NCI-H2227 (cell line): ENCODE data around the gene CD81.

Experiments
- DNase-seq: peaks from one replicate; lab custom pipeline; 2025; ENCODE audit not compliant: unreplicated experiment; lab: John Stamatoyannopoulos, UW

CD81 gene

DNA sequence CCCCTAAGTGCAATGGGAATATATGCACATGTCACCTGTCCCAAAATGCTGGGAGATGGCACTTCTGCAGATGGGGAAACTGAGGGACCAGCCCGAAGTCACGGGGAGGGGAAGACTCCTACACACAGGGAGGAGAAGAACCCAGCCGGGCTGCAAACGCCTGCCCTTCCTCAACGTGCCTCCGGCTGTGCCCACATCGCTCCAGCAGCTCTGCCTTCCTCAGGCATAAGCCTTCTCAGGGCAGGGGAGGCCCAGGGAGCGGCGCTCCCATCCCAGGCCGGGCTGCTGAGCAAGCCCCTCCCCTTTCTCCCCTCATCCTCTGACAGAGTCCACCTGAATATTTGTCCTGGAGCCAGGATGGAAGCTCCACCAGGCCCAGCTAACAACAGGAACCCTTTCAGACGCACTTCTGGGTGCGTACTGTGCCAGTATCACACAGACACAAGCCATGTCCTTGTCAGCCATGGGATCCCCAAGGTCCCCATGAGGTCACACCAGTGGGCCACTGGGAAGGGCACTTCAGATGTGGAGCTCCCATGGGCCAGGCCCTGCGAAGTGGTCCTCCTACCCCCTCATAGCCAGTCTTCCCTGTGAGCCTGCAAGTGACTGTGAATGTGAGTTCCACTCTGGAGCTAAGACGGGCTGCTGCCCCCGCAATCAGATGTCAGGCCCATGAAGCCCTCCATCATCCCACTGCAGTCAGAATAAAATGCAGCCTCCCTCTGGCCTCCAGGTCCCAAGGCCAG, 2.5 kb upstream of the CD81 start:
- DNase-seq, result no peak

- no peak for DNase-seq
These were observed 1.7 kb upstream of the CD81 start for GRCh38 chr11:2375341-2375853.

- DNase-seq, result no peak
These were observed 1.1 kb upstream of the CD81 start for GRCh38 chr11:2375964-2376551.

DNA sequence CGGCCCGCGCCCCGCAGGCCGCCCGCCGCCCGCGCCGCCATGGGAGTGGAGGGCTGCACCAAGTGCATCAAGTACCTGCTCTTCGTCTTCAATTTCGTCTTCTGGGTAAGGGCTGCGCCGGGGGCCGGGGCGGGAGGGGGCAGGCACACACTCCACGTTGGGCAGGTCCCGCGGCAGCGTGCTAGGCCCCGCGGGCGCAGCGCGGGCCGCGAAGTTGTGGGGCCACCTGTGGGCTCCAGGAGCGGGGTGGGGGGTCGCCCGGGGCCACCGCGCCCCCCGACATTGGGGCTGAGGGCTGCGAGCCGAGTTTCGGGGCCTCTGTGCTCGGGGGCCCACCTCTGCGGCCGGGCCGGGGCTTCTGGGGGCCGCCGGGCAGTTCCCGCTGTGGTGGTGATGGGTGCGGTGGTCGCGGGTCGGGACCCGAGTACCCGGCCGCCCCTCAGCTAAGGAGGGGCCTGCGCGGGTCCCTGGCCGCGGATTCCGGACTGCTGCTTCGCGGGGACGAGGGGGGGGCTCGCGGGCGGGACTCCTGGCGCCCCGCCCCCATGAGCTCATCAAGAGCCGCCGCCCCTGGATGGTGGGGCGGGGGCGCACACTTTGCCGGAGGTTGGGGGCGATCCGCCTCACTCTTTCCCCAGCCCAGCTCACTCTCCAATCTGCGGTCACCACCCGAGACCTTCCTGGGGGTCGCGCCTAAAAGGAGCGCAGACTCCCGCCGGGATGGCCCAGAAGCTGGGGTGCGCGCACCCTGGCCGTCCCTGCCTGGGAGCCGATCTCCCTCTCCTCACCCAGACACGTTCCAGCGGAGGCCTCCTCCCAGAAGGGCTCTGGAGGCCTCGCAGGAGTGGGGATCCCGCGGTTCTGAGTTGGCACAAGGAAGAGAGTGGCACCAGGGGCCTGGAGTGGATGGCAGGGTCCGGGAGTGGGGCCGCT, 667 bp downstream of the CD81 start:
- peak; percentile 87 for DNase-seq

GRCh38 chr11:2378527-2379210, 1.6 kb downstream of the CD81 start:
- no peak for DNase-seq

GRCh38 chr11:2379466-2380174, 2.5 kb downstream of the CD81 start:
- no peak for DNase-seq

DNA sequence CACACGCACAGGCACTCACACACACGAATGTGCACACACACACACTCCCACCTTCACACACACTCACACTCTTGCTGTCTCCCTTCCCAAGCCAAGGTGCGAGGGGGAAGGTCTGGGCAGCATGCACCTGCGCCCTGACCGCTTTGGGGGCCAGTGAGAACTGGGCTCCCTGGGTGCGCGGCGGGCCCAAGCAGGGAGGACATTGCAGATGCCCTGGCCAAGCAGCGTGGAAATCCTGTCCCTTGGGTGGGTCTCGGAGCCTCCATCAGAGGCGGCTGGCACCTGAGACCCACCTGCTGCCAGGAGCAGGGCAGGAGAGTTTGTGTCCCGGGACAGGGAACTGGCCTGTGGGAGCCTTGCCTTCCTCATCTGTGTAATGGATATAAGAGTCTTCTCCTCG, 3.3 kb downstream of the CD81 start:
- no peak for DNase-seq

- DNase-seq, result no peak
These were observed 3.8 kb downstream of the CD81 start for GRCh38 chr11:2380807-2381350.

GRCh38 chr11:2381494-2382128, 4.5 kb downstream of the CD81 start:
- no peak for DNase-seq

GRCh38 chr11:2382129-2382517, 5.0 kb downstream of the CD81 start:
- DNase-seq, result no peak

GRCh38 chr11:2382936-2383851, 6.1 kb downstream of the CD81 start:
- no peak for DNase-seq

DNA sequence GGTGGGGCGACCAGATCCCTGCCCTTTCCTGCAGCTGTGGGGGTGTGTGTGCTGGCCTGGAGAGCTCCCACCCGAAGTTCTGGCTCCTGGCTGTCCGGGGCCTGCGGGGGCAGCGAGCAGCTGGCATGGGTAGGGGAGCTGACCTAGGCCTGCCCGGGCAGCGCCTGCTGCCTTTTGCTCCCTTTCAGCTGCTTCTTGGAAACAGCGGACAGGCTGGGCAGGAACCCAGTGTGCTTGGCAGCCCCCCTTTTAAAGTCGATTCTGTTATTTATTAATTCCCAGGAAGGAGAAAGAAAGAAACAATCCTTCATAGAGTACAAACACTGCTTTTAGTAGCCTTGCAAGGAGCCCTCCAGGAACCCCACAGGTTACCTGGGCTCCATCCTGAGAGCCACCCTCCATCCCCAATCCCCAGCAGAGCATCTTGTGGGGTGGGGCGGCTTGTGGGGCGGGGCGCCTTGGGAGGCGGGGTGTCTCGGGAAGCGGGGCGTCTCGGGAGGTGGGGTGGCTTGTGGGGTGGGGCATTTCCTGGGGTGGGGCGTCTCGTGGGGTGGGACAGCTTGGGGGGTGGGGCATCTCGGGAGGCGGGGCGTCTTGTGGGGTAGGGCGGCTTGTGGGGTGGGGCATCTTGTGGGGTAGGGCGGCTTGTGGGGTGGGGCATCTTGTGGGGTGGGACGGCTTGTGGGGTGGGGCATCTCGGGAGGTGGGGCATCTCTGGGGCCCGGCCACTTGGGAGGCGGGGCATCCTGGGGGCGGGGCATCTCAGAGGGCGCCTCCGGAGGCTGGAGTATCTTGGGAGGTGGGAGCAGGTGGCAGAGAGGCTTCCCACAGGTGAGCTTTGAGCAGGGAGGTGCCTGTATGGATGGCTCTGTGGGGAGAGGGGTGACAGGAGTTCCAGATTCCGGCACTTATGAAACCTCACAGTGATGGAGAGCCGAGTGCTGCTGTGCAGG, 7.0 kb downstream of the CD81 start:
- DNase-seq, result no peak

DNA sequence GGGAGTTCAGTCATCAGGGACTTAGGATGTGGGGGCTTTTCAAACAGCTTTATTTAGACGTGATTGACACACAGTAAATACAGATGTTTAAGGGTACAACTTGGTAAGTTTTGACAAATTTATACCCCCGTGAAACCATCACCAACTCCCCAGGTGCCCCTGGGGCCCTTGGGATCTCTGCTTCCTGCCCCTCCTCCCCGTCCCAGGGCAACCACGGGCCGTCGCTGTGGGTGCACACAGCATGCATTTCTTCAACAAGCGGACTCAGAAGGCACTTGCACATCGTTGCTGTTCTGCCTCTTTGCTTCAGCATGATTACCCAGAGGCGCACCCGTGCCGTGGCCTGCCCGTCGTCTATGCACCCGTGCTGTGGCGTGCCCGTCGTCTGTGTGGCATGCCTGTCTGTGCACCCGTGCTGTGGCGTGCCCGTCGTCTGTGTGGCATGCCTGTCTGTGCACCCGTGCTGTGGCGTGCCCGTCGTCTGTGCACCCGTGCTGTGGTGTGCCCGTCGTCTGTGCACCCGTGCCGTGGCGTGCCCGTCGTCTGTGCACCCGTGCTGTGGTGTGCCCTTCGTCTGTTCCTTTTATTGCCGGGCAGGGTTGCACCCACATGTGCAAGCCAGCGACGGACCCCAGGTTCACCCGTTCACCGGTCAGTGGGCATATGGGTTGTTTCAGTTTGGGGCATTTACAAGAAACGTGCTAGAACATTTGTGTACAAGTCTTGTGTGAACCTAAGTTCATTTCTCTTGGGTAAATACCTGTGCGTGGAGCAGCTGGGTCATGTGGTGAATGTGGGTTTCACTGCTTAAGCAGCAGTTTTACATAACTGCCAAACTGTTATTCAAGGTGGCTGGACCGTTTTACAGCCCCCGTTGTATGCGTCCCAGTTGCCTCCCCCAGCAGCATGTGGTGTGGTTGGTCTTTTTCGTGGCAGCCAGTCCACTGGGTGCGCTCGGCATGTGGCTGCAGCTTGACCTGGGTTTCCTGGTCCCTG, 8.3 kb downstream of the CD81 start:
- no peak for DNase-seq

GRCh38 chr11:2386591-2386990, 9.5 kb downstream of the CD81 start:
- DNase-seq, result no peak

GRCh38 chr11:2387266-2387987, 10.3 kb downstream of the CD81 start:
- DNase-seq, result no peak
